WTC11 (cell line): ENCODE data around the gene TMC1.
"Not testable (repeated sequence)": the region's sequence is repeated elsewhere in the genome, so short reads cannot be mapped to it uniquely, and the experiment has no call there.

Source experiments
- CTCF ChIP-seq: fragments of 200-600 bp; IDR thresholded peaks from 2 replicates; pipeline ENCODE4 v1.8.0; 2022; ENCODE audit warnings: antibody characterized with exemption
- TEAD1 ChIP-seq: sonication (generic); formaldehyde crosslinking; IDR thresholded peaks from 2 replicates; pipeline ENCODE4 v1.8.0; 2022; ENCODE audit warnings: mild to moderate bottlenecking, missing genetic modification reagents

- not testable (repeated sequence) for TF ChIP-seq CTCF, TEAD1
Observed at GRCh38 chr9:72521011-72521410, 397 bp upstream of the TMC1 start.
